K562 (cell line): ENCODE results near the gene HNRNPH1. TPM values are rescaled to one million over a fixed set of nuclear protein-coding genes. Genes with fewer than 3 reads are reported as not detected.

ENCODE experiments used
- BHLHE40 ChIP-seq: IDR thresholded peaks from 2 replicates; pipeline ENCODE4 v1.6.1; 2011; ENCODE audit warnings: low read length, improper control_type of control experiment
- CBX2 ChIP-seq: fragments of 200-600 bp; sonication (generic); IDR thresholded peaks from one replicate; pipeline ENCODE4 v1.6.1; 2012; ENCODE audit warnings: mild to moderate bottlenecking, low read length, inconsistent platforms; ENCODE audit not compliant: insufficient read depth, poor library complexity, severe bottlenecking
- CHD4 ChIP-seq: fragments of 200-600 bp; sonication (generic); IDR thresholded peaks from 3 replicates; pipeline ENCODE4 v1.6.1; 2012; ENCODE audit warnings: low read depth, mild to moderate bottlenecking, mixed read lengths, low read length, inconsistent platforms; ENCODE audit not compliant: insufficient read depth, insufficient replicate concordance, poor library complexity, severe bottlenecking
- CREBBP ChIP-seq: IDR thresholded peaks from one replicate; pipeline ENCODE4 v1.6.1; 2012; ENCODE audit warnings: low read depth, mild to moderate bottlenecking, control low read depth, inconsistent platforms, low read length
- FOXK2 ChIP-seq, 2 experiments: fragments of 450-650 bp; IDR thresholded peaks in 1 of 2; conservative IDR thresholded peaks in 1 of 2; 2 replicates each; pipeline ENCODE4 v1.6.1; 2016; ENCODE audit warnings: low read depth in 2 of 2, mild to moderate bottlenecking in 1 of 2
- ILF3 ChIP-seq: fragments of 450-650 bp; IDR thresholded peaks from 2 replicates; pipeline ENCODE4 v1.6.1; 2018; ENCODE audit warnings: antibody characterized with exemption, mild to moderate bottlenecking, moderate library complexity, borderline replicate concordance
- IRF2 ChIP-seq: sonication (generic); formaldehyde crosslinking; IDR thresholded peaks from 2 replicates; pipeline ENCODE4 v1.8.1; 2022; ENCODE audit warnings: mild to moderate bottlenecking, missing genetic modification reagents
- KLF1 ChIP-seq: fragments of 450-650 bp; IDR thresholded peaks from 2 replicates; pipeline ENCODE4 v1.6.1; 2016; ENCODE audit warnings: missing genetic modification characterization, missing compliant biosample characterization
- L3MBTL2 ChIP-seq: fragments of 450-650 bp; IDR thresholded peaks from 2 replicates; pipeline ENCODE4 v1.6.1; 2016; ENCODE audit warnings: mild to moderate bottlenecking, moderate library complexity
- MCM3 ChIP-seq: fragments of 450-650 bp; IDR thresholded peaks from 2 replicates; pipeline ENCODE4 v1.6.1; 2016
- MED1 ChIP-seq: sonication (generic); formaldehyde crosslinking; IDR thresholded peaks from 2 replicates; pipeline ENCODE4 v1.8.1; 2023; ENCODE audit warnings: missing genetic modification reagents, borderline replicate concordance
- NFE2L1 ChIP-seq: fragments of 450-650 bp; IDR thresholded peaks from 2 replicates; pipeline ENCODE4 v1.6.1; 2016; ENCODE audit warnings: missing genetic modification characterization, low read depth, mild to moderate bottlenecking, missing compliant biosample characterization, moderate library complexity, borderline replicate concordance
- PURB ChIP-seq: sonication (generic); formaldehyde crosslinking; IDR thresholded peaks from 2 replicates; pipeline ENCODE4 v1.9.0; 2021; ENCODE audit warnings: low read depth, mild to moderate bottlenecking, missing genetic modification reagents
- RBM39 ChIP-seq: fragments of 200-400 bp; formaldehyde crosslinking; optimal IDR thresholded peaks from 2 replicates; pipeline ENCODE3; 2018; ENCODE audit warnings: low read depth, low read length
- SLC30A9 ChIP-seq: fragments of 250-450 bp; sonication (Bioruptor Pico); IDR thresholded peaks from 2 replicates; pipeline ENCODE4 v1.8.0; 2022; ENCODE audit warnings: mild to moderate bottlenecking, moderate library complexity
- SMARCB1 ChIP-seq: IDR thresholded peaks from 2 replicates; pipeline ENCODE4 v1.6.1; 2011; ENCODE audit warnings: improper control_type of control experiment, low read depth; ENCODE audit not compliant: insufficient read length
- TAL1 ChIP-seq: fragments of 450-650 bp; IDR thresholded peaks from 2 replicates; pipeline ENCODE4 v1.6.1; 2016; ENCODE audit warnings: mild to moderate bottlenecking
- YY1 ChIP-seq, 3 experiments: IDR thresholded peaks; 2 replicates each; pipeline ENCODE4 v1.6.1; 2011; ENCODE audit warnings: low read length in 2 of 3, mild to moderate bottlenecking in 2 of 3, moderate library complexity in 2 of 3, borderline replicate concordance in 1 of 3, control low read depth in 1 of 3, low read depth in 1 of 3; ENCODE audit not compliant: insufficient read depth in 3 of 3, insufficient replicate concordance in 2 of 3, control insufficient read depth in 1 of 3, insufficient read length in 1 of 3; ENCODE audit errors: extremely low read depth in 1 of 3
- ZBTB34 ChIP-seq: fragments of 250-450 bp; sonication (Bioruptor Pico); IDR thresholded peaks from 2 replicates; pipeline ENCODE4 v1.8.0; 2021; ENCODE audit warnings: mild to moderate bottlenecking, moderate library complexity
- ZNF384 ChIP-seq: IDR thresholded peaks from 2 replicates; pipeline ENCODE4 v1.6.1; 2012; ENCODE audit warnings: low read depth, low read length, improper control_type of control experiment
- ZNF785 ChIP-seq: fragments of 250-450 bp; sonication (Bioruptor Pico); IDR thresholded peaks from 2 replicates; pipeline ENCODE4 v1.4.0; 2020; ENCODE audit warnings: mild to moderate bottlenecking
- ZNF830 ChIP-seq: fragments of 250-450 bp; sonication (Bioruptor Pico); IDR thresholded peaks from 2 replicates; pipeline ENCODE4 v1.5.0; 2021; ENCODE audit warnings: mild to moderate bottlenecking
- polyA plus RNA-seq, 8 experiments: library from polyadenylated mRNA; depleted of rRNA in 4 of 8; stranded (reverse) in 5 of 8; unstranded in 3 of 8; fragments of >200 nt; fragmentation: Nextera tagmentation in 2 of 8; fragmentation: Illumina TruSeq in 1 of 8; extraction: Ambion mirVana in 2 of 8; extraction: Trizol in 1 of 8; gene quantifications; 2 replicates each; pipeline versions ENCODE4 v1.2.1 to v1.2.3, GENCODE V29; 2011 to 2014; ENCODE audit warnings: inconsistent platforms in 1 of 8, missing spikeins in 1 of 8
- total RNA-seq, 7 experiments: library from RNA; depleted of rRNA in 6 of 7; stranded (reverse); fragments of >200 nt in 6 of 7; fragmentation: Illumina TruSeq in 2 of 7; extraction: Trizol in 2 of 7; gene quantifications; 2 replicates each; pipeline versions ENCODE4 v1.2.1 to v1.2.3, GENCODE V29; 2011 to 2021; ENCODE audit warnings: low replicate concordance in 1 of 7
- TF ChIP-seq, protein P1 (sequence below): fragments of 450-650 bp; formaldehyde crosslinking; IDR thresholded peaks from 2 replicates; pipeline ENCODE4 v1.4.0; 2020; ENCODE audit warnings: mild to moderate bottlenecking, moderate library complexity

Gene HNRNPH1
- total and polyA plus RNA-seq, 9 of the 15 experiments (the other 6 are each of a cell fraction or from before 2014, with no cell fraction given) = 103 to 656 (median 561) TPM

DNA sequence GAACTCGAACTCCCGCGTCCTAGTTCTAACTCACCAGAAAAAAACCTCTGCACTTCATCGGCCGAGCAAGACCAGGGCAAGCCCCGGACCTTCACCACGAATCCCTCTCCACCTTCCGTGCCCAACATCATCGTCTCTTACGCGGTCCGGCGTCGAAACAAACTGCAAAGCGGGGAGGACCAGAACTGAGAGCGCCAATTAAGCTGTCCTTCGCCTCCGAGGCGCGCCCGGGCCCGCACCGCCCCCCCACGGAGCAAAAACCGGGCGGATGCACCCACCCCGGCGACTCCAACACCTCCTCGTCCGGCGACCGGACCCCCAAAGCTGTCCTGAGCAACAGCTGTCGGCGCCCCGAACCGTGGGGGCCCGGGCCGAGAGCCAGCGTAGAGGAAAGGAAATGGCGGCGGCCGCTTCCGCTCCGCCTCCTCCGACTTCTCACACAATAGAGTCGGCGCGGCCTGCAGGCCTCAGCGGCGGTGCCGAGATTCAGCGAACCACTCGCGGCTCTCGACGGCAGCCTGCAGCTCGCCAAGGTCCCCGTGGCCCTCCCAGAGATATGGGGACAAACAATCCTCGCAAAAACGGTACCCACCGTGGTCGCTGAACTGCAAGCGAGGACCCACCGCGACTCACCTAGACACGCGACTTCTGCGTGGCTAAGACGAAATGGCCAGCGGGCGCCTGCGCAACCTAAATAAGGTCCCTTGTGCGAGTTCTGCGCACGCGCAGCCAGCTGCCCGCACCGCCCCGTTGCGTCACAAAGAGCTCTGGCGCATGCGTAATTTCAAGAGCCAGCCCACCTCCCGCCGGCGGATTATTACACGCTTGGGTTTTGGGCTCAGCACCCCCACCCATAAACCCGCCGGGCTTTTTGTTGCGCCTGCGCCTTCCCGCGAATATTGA lies at the start of gene HNRNPH1 (continued):
- no peak for TF ChIP-seq CREBBP
- no peak for TF ChIP-seq PURB (CRISPR knock-in tag)
- peak; percentile 91 for TF ChIP-seq ZNF830 (CRISPR knock-in tag)
- no peak for TF ChIP-seq ZNF785 (CRISPR knock-in tag)
- no peak for TF ChIP-seq SMARCB1
- TF ChIP-seq CHD4 = no peak
- peak; percentile 87 for TF ChIP-seq RBM39
- no peak for TF ChIP-seq NFE2L1
- no peak for TF ChIP-seq IRF2 (CRISPR knock-in tag)
- TF ChIP-seq MED1 (CRISPR knock-in tag) = no peak
- TF ChIP-seq BHLHE40 = peak; percentile 60
- TF ChIP-seq, protein P1, sequence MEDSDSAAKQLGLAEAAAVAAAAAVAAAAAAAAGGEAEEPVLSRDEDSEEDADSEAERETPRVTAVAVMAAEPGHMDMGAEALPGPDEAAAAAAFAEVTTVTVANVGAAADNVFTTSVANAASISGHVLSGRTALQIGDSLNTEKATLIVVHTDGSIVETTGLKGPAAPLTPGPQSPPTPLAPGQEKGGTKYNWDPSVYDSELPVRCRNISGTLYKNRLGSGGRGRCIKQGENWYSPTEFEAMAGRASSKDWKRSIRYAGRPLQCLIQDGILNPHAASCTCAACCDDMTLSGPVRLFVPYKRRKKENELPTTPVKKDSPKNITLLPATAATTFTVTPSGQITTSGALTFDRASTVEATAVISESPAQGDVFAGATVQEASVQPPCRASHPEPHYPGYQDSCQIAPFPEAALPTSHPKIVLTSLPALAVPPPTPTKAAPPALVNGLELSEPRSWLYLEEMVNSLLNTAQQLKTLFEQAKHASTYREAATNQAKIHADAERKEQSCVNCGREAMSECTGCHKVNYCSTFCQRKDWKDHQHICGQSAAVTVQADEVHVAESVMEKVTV (CRISPR knock-in tag) = no peak
- TF ChIP-seq ZNF384 = no peak
- TF ChIP-seq ZBTB34 (CRISPR knock-in tag) = no peak
- TF ChIP-seq CBX2 = no peak
- peak; percentile 65 to 92 (median 85) for TF ChIP-seq YY1 (IDR thresholded peaks at IDR 0.05; ENCODE audit: borderline replicate concordance in 1 of 3, control insufficient read depth in 1 of 3, extremely low read depth in 1 of 3, insufficient read depth in 3 of 3, insufficient read length in 1 of 3, insufficient replicate concordance in 2 of 3, low read depth in 1 of 3, low read length in 2 of 3)
- no peak for TF ChIP-seq TAL1
- TF ChIP-seq FOXK2 (conservative IDR thresholded peaks at IDR 0.05 in 1 of 2, IDR thresholded peaks at IDR 0.05 in 1 of 2; ENCODE audit: low read depth in 2 of 2) = peak in 1 of 2 experiments; percentile 53; a peak in 2 of 4 replicates
- no peak for TF ChIP-seq MCM3
- peak; percentile 17; the same call in 1 of the 2 replicates for TF ChIP-seq ILF3
- no peak for TF ChIP-seq SLC30A9 (CRISPR knock-in tag)
- peak; percentile 48 for TF ChIP-seq L3MBTL2
- peak; percentile 43; the same call in 1 of the 2 replicates for TF ChIP-seq KLF1 (tag)
